GDM1 (cell line): ENCODE results near the gene DPP6.

Source experiments
- DNase-seq: peaks from one replicate; lab custom pipeline; 2025; lab: John Stamatoyannopoulos, UW

The DPP6 gene

GRCh38 chr7:154877031-154877430 is 824.8 kb downstream of the DPP6 start:
- DNase-seq = no peak

- no peak for DNase-seq
These were observed 827.4 kb downstream of the DPP6 start for GRCh38 chr7:154879629-154880028.

- no peak for DNase-seq
These were observed 828.3 kb downstream of the DPP6 start for GRCh38 chr7:154880513-154880912.

GRCh38 chr7:154881026-154881425 is 828.8 kb downstream of the DPP6 start:
- no peak for DNase-seq

GRCh38 chr7:154881526-154881925 is 829.3 kb downstream of the DPP6 start:
- no peak for DNase-seq

- no peak for DNase-seq
These were observed 830.8 kb downstream of the DPP6 start for GRCh38 chr7:154882931-154883474.

GRCh38 chr7:154884348-154884920 is 832.2 kb downstream of the DPP6 start:
- DNase-seq = no peak

- DNase-seq = no peak
These were observed 834.4 kb downstream of the DPP6 start for GRCh38 chr7:154886591-154886990.

- no peak for DNase-seq
These were observed 836.5 kb downstream of the DPP6 start for GRCh38 chr7:154888690-154889089.

- DNase-seq = no peak
These were observed 840.3 kb downstream of the DPP6 start for GRCh38 chr7:154892459-154892858.

- DNase-seq = no peak
These were observed 843.9 kb downstream of the DPP6 start for GRCh38 chr7:154896076-154896475.

GRCh38 chr7:154898973-154899855 is 847.0 kb downstream of the DPP6 start:
- DNase-seq = no peak

GRCh38 chr7:154899862-154900261 is 847.7 kb downstream of the DPP6 start:
- no peak for DNase-seq

GRCh38 chr7:154902600-154903082 is 850.4 kb downstream of the DPP6 start:
- DNase-seq = no peak

- no peak for DNase-seq
These were observed 851.0 kb downstream of the DPP6 start for GRCh38 chr7:154903083-154903731.

GRCh38 chr7:154905146-154905545 is 852.9 kb downstream of the DPP6 start:
- no peak for DNase-seq

GRCh38 chr7:154905615-154906014 is 853.4 kb downstream of the DPP6 start:
- no peak for DNase-seq

GRCh38 chr7:154906201-154906600 is 854.0 kb downstream of the DPP6 start:
- no peak for DNase-seq

- DNase-seq = no peak
These were observed 854.6 kb downstream of the DPP6 start for GRCh38 chr7:154906736-154907355.

- no peak for DNase-seq
These were observed 855.7 kb downstream of the DPP6 start for GRCh38 chr7:154907651-154908620.
